ENCODE data around the gene SP2. TPM values are rescaled to one million over a fixed set of nuclear protein-coding genes. Genes with fewer than 3 reads are reported as not detected.

The SP2 gene
- total RNA-seq, 1 donor from 2014 or later, result 0.77 TPM

DNA sequence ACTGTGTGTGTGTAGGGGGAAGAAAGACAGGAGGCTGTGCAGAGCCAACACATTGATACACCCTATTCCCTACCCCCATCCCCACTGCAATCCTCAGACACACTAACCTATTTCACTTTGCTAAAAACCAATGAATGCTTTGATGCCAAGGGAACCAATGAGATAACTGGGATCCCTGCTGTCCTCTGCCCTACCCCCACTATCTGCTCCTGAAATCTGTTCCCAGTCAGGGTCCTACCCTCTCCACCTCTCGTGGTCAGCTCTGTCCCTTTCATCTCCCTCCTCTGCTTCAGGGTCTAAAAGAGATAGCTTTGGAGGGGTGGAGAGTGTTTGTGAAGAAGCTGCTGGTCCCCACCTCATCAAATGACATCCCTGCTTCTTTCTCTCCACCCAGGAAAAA is 26.0 kb upstream of the SP2 start:
- DNase-seq (ENCODE audit: low read depth in 2 of 2), result no peak

DNA sequence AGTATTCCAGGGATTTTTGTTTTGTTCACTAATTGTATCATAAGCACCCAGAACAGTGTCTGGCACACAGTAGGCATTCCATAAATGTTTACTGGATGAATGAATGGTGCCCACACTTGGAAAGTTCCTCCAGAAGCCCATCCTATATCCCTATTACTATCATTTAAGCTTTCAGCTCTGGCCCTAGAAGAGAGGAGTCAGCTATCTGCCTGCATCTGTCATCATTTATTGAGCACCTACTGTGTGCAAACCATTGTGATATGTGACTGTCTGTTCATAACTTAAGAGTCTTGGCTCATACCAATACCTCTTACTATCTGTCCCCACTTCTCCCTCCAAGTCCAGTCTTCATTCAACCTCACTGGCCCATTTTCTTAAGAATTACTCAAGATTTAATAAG is 25.0 kb upstream of the SP2 start:
- no peak for DNase-seq (ENCODE audit: low read depth in 2 of 2)

- DNase-seq (ENCODE audit: low read depth in 2 of 2), result no peak
These were observed 23.9 kb upstream of the SP2 start for GRCh38 chr17:47872019-47872650.

DNA sequence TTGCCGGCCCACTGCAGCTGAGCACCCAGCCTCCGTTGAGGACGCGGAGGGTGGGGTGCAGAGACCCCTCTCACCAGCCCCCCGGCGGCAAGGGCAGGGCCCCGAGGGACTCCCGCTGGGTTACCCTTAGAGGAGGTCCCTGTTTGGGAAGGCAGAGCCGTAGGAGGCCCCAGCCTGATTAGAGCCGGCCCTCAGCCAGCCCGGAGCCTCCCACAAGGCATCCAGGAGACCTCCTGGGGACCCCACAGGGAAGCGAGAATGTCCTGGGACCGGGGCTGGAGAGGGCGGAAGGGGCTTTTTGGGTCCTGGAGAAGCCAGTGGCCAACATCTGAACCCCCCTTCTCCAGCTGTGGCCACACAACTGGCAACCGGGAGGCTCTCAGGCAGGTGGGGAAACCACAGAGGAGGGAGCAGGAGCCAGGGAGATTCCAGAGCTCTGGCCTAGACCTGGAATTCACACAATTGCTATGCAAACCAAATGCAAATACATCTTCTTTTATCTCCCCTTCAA is 23.3 kb upstream of the SP2 start:
- DNase-seq (ENCODE audit: low read depth in 2 of 2), result no peak

- no peak for DNase-seq (ENCODE audit: low read depth in 2 of 2)
These were observed 22.6 kb upstream of the SP2 start for GRCh38 chr17:47873200-47874090.

GRCh38 chr17:47875011-47875985 is 20.7 kb upstream of the SP2 start:
- no peak for DNase-seq (ENCODE audit: low read depth in 2 of 2)

GRCh38 chr17:47877368-47878034 is 18.5 kb upstream of the SP2 start:
- DNase-seq (ENCODE audit: low read depth in 2 of 2), result no peak

- DNase-seq (ENCODE audit: low read depth in 2 of 2), result no peak
These were observed 17.6 kb upstream of the SP2 start for GRCh38 chr17:47878203-47879027.

DNA sequence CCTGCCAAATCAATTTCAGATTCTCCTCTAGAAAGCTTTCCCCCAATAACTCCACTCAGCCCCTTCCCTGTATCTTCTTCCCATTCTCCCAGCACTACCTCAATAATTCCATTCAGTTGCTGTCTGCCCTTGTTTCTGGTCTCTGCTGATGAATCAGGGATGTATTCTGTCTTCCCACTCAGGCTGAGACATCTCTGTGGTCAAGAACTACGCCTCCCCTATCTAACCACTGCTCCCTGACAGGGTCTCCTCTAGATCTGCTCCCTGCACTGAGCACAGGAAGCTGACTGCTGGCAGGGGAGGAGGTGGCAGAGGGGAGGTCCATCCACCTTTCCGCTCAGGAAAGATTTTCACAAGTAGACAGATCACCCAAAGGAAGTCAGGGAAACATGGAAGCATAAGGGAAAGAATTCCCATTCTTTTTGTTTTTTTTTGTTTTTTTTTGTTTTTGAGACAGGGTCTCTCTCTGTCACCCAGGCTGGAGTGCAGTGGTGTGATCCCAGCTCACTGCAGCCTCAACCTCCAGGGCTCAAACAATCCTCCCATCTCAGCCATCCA is 16.9 kb upstream of the SP2 start:
- peak in 1 of 2 donors; percentile 32 for DNase-seq (ENCODE audit: low read depth in 2 of 2)

- no peak for DNase-seq (ENCODE audit: low read depth in 2 of 2)
These were observed 16.1 kb upstream of the SP2 start for GRCh38 chr17:47879776-47880454.

DNA sequence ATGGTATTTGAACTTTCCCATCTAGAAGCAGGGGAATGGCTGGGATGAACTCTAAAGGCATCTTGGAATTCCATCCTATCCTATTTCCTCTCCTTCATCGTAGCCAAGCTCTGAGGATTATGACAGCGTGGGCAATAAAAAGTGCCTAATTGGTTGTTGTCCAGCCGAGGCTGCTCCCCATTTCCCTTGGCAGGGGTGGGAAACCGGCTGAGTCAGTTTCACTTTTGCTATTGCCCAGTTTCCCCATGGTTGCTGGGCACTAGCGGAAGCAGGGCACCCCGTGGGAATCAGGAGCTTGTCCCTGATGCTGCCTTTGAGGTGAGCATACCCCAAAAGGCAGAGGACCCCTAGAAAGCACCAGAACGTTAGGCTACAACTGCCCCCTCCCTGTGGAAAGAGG is 13.8 kb upstream of the SP2 start:
- DNase-seq (ENCODE audit: low read depth in 2 of 2), result peak; percentile 27 to 44

- no peak for DNase-seq (ENCODE audit: low read depth in 2 of 2)
These were observed 13.1 kb upstream of the SP2 start for GRCh38 chr17:47882695-47883588.

DNA sequence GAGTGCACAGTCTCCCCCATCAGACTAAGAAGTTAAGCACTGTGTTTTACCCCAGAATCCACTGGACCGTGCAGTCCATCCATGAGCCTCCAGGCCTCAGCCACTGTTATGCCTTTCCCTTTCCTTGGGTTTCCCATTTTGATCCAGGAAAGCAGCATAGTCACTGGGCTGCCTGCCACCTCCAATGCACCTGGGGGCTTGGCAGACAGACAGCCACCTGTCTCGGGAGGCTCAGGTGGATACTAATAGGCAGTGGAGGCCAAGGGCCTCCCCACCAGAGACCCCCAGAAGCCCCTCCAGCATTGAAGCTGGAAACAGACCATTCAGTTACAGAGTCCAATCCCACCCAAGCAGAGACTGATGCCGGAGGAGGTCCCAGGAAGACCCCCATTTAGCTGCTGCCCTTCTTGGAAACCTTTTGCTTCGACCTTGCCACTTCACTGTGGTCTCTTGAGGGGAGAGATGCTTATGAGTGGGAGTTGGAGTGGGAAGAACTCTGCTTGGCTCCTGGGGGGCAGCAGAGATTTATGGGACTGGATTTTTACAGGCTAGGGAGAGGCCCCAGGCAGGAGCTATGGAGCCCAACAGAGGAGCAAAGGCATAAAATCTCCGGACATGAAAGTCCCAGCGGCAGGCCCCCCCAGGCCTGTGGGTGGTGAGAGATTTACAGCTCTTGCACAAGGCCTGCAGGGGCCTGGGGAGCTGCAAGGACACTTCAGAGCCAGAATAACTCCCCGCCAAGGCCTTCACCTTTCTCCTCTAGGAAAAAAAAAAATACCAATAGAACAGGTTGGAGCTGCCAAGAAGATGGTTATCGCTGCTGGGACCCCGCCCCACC is 12.2 kb upstream of the SP2 start:
- DNase-seq (ENCODE audit: low read depth in 2 of 2), result no peak

- DNase-seq (ENCODE audit: low read depth in 2 of 2), result no peak
These were observed 11.7 kb upstream of the SP2 start for GRCh38 chr17:47884427-47884740.

DNA sequence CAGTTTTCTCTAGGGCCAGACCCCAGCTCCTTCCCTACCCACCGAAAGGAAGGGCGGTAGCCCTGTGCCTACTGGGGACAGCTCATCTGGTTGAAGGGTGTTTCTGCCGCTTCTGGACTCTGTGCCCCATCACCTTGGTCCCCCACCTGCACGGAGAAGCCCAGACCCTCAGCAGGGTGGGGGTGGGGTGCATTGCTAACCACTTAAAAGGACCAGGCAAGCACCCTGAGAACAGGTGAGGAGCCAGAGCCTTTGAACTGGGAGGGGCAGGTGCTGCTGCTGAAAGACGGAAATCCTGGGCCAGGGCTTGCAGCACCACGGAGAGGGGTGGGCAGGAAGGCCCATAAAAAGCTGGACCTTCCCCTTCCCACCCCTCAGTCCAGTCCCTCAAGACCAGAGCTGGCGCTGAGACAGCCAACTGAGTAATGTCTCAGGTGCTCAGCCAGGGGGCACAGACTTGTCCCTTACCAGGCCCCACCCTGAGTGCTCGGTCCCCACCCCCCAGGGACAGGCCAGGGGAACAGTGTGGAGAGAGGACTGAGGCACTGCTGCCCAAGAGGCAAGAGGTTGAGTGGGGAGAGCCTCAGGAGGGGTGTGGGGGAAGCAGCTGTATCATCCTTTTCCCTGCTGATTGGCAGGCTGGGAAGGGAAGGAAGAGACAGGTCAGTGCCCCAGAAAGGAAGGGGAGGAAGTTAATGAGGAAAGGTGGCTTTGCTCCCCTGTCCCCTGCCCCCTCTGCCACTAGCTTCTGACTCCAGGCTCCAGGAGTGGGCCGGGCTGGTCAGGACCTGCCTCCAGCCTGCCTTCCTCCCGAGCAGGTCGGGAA is 10.9 kb upstream of the SP2 start:
- no peak for DNase-seq (ENCODE audit: low read depth in 2 of 2)

- DNase-seq (ENCODE audit: low read depth in 2 of 2), result no peak
These were observed 7.7 kb upstream of the SP2 start for GRCh38 chr17:47888293-47888692.

Data from dermis microvascular lymphatic vessel endothelial cell (primary cell).